Psoas muscle (tissue), 8 donors: ENCODE results near the gene CHERP. TPM values are rescaled to one million over a fixed set of nuclear protein-coding genes. Genes with fewer than 3 reads are reported as not detected.
"Not testable (repeated sequence)": the region's sequence is repeated elsewhere in the genome, so short reads cannot be mapped to it uniquely, and the experiment has no call there.

Source experiments
- ATAC-seq, 4 donors: fragments of 200-7000 bp; cut with Tn5 transposase; one replicate each; pipeline ENCODE4 v1.9.1; 2020; ENCODE audit warnings: moderate library complexity in 3 of 4, mild to moderate bottlenecking in 2 of 4
- DNase-seq, 2 donors: peaks; one replicate each; pipeline ENCODE4 v3.0.0-alpha.2; 2020
- H3K27ac ChIP-seq: fragments of 200-600 bp; one replicate; pipeline ENCODE4 v1.8.0; 2022
- H3K27me3 ChIP-seq, 3 donors: fragments of 200-600 bp in 1 of 3; one replicate each; pipeline versions ENCODE4 v1.6.1 to v1.8.0; 2013 to 2022; ENCODE audit warnings: low read length in 2 of 3, mild to moderate bottlenecking in 2 of 3, moderate library complexity in 1 of 3; ENCODE audit not compliant: insufficient read depth in 3 of 3
- H3K36me3 ChIP-seq, 2 donors: fragments of 200-600 bp in 1 of 2; one replicate each; pipeline versions ENCODE4 v1.6.1 to v1.8.0; 2013 to 2022; ENCODE audit warnings: low read depth in 1 of 2, mild to moderate bottlenecking in 1 of 2, moderate library complexity in 1 of 2; ENCODE audit not compliant: insufficient read depth in 1 of 2
- H3K4me1 ChIP-seq: fragments of 200-600 bp; one replicate; pipeline ENCODE4 v1.8.0; 2022
- H3K4me3 ChIP-seq: fragments of 200-600 bp; one replicate; pipeline ENCODE4 v1.8.0; 2022; ENCODE audit warnings: mild to moderate bottlenecking
- H3K9me3 ChIP-seq: fragments of 200-600 bp; one replicate; pipeline ENCODE4 v1.8.0; 2022
- CTCF ChIP-seq: fragments of 200-600 bp; IDR thresholded peaks from one replicate; pipeline ENCODE4 v1.8.0; 2022; ENCODE audit warnings: antibody characterized with exemption
- WGBS, 3 donors: extraction: QIAGEN DNeasy Blood & Tissue Kit; methylation state at CpG; one replicate each; pipeline versions ENCODE4 v1.1.6 to v1.1.7; 2013; 5-methylcytosine and 5-hydroxymethylcytosine counted together
- intact Hi-C, 2 donors: fragments of 100-400 bp; cut with DNase I; formaldehyde crosslinking; loops; one replicate each; pipeline versions ENCODE4 v1.11.0 to v1.14.2; 2022
- polyA plus RNA-seq, 3 donors: library from polyadenylated mRNA; stranded (reverse); fragments of 200-250 nt; gene quantifications; one replicate each; pipeline ENCODE4 v1.2.3, GENCODE V29; 2013
- total RNA-seq, 4 donors: library from RNA; stranded (reverse); fragmentation: NEBNext Ultra II Directional in 2 of 4; extraction: Animal tissue kit (Norgen Biotek cat#: 25700) in 2 of 4; gene quantifications; one replicate each; pipeline versions ENCODE4 v1.2.1 to v1.2.4, GENCODE V29; 2021 to 2023
- donor health status: healthy with polysubstance abuse.
- donor health status: DM: no; HTN: no; CAD: no; lungs with moderate emphysema.
- donor health status: Bipolar disorder and iron deficiency.
- donor health status: healthy.
- donor health status: DM: yes; HTN: yes; CAD: no.
- donor health status: DM: no; HTN: no; CAD: no.
- donor health status: DM: no; HTN: no; CAD: no.
- donor health status: DM: yes; HTN: yes; CAD: no.

Gene CHERP
- total and polyA plus RNA-seq, 7 donors: 17.0 to 36.2 (median 30.1) TPM

- WGBS, 3 donors: 78 to 91% (median 82%) methylated on average over 7 of the region's 7 CpGs
- Histone ChIP-seq H3K4me3 (no peak overlapping the region), H3K4me1 (no peaks in the 10 kb centered on the region), H3K9me3 (no peaks in the 10 kb centered on the region), H3K36me3 (no peaks in the 10 kb centered on the region), H3K27ac (no peak overlapping the region), H3K27me3 (no peaks in the 10 kb centered on the region)
- DNase-seq (no peak), ATAC-seq (no peak)
- no peak for TF ChIP-seq CTCF
- intact Hi-C loops: no loop called here
Measured at GRCh38 chr19:16482745-16483144, 59.5 kb downstream of the CHERP start.

GRCh38 chr19:16477311-16477710, 64.9 kb downstream of the CHERP start:
- 98 to 100% (median 100%) methylated on average over 1 of the region's 1 CpG for WGBS, 3 donors
- H3K27me3 ChIP-seq: no peaks in the 10 kb centered on the region
- ATAC-seq (no peak), DNase-seq (no peak)
- intact Hi-C loops: no loop called here
- H3K36me3 ChIP-seq: no peaks in the 10 kb centered on the region
- H3K27ac ChIP-seq: no peak overlapping the region
- H3K4me1 ChIP-seq: no peaks in the 10 kb centered on the region
- no peak overlapping the region for H3K4me3 ChIP-seq
- H3K9me3 ChIP-seq: no peaks in the 10 kb centered on the region
- no peak for TF ChIP-seq CTCF

GRCh38 chr19:16476401-16476800, 65.8 kb downstream of the CHERP start:
- H3K4me3 ChIP-seq: no peak overlapping the region
- ATAC-seq (no peak), DNase-seq (no peak)
- H3K36me3 ChIP-seq: no peaks in the 10 kb centered on the region
- WGBS, 3 donors: 56 to 63% (median 63%) methylated on average over 3 of the region's 3 CpGs
- no peak overlapping the region for H3K27ac ChIP-seq
- H3K4me1 ChIP-seq: no peaks in the 10 kb centered on the region
- no peak for TF ChIP-seq CTCF
- no peaks in the 10 kb centered on the region for H3K9me3 ChIP-seq
- H3K27me3 ChIP-seq: no peaks in the 10 kb centered on the region
- intact Hi-C loops: no loop called here

- H3K4me1 ChIP-seq: peaks cover 24% of the 10 kb centered on the region
- intact Hi-C loops: no loop called here
- no peak overlapping the region for H3K27ac ChIP-seq
- no peaks in the 10 kb centered on the region for H3K9me3 ChIP-seq
- no peaks in the 10 kb centered on the region for H3K27me3 ChIP-seq
- DNase-seq: no peak
- H3K4me3 ChIP-seq: no peak overlapping the region
- no peak for ATAC-seq
- no peaks in the 10 kb centered on the region for H3K36me3 ChIP-seq
- TF ChIP-seq CTCF: no peak
- 47 to 55% (median 52%) methylated on average over 13 of the region's 13 CpGs for WGBS, 3 donors
Measured at GRCh38 chr19:16473875-16474392, 68.3 kb downstream of the CHERP start.

GRCh38 chr19:16472992-16473391, 69.2 kb downstream of the CHERP start:
- no peaks in the 10 kb centered on the region for H3K27me3 ChIP-seq
- peaks cover 31% of the 10 kb centered on the region for H3K4me1 ChIP-seq
- H3K4me3 ChIP-seq: no peak overlapping the region
- H3K36me3 ChIP-seq: no peaks in the 10 kb centered on the region
- H3K27ac ChIP-seq: peak overlapping the region; percentile 94
- no peaks in the 10 kb centered on the region for H3K9me3 ChIP-seq
- no peak for ATAC-seq
- 70 to 99% (median 76%) methylated on average over 2 of the region's 2 CpGs for WGBS, 3 donors
- no peak for TF ChIP-seq CTCF
- no peak for DNase-seq
- intact Hi-C loops: no loop called here

GRCh38 chr19:16472559-16472899, 69.7 kb downstream of the CHERP start:
- peak in 2 of 4 donors; percentile 0 to 19 for ATAC-seq
- peak overlapping the region; percentile 94 for H3K27ac ChIP-seq
- H3K27me3 ChIP-seq, H3K36me3 ChIP-seq, DNase-seq, intact Hi-C loops, H3K9me3 ChIP-seq: not testable (repeated sequence)
- H3K4me1 ChIP-seq: peaks cover 36% of the 10 kb centered on the region
- 58 to 62% (median 60%) methylated on average over 2 of the region's 2 CpGs for WGBS, 3 donors
- peak overlapping the region; percentile 97 for H3K4me3 ChIP-seq
